Stimulated activated naive CD4-positive, alpha-beta T cell treated with Interleukin-2 at 50 U/mL for 16 hours (primary cell): ENCODE results near the gene ADGRG3.

Source experiments
- DNase-seq: peaks from one replicate; lab custom pipeline; 2025; lab: John Stamatoyannopoulos, UW

ADGRG3 gene

GRCh38 chr16:57681950-57682728 lies 14.0 kb downstream of the ADGRG3 start:
- DNase-seq, result no peak

DNA sequence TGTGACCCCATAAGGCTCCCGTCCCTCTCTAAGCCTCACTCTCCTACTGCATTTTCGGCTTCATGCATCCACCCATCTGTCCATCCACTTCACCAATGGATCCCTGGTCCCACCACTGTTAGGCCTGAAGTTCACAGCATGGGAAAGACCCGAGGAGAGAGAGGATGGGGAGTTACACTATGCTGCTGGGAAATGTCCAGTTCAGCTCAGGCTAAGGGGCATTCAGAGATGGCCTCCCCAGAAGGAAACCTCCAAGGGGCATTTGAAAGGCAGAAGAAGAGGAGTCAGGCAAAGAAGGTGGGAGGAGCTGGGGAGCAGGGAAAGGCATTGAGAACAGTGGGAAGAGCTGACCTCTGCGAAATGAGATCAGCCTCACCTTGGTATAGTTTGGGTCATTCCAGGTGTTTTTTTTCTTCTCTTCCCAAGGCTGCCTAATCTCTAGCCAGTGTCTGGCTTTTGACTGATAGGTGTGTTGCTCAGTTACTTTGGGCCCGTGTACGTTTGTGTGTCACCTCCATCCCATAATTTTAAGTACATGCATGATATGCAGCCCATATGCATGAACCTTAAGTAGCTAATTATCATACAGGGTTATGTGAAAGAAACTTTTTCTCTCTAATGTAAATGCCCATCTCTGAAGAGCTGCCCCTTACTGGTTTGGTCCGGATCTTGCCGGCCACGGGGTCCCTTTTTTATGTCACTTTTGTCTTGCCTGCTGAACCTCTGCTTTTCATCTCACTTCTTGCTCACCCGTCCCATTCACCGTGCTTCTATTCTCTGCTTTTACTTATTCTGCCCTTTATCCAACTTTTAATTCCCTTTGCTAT lies 14.9 kb downstream of the ADGRG3 start:
- no peak for DNase-seq

DNA sequence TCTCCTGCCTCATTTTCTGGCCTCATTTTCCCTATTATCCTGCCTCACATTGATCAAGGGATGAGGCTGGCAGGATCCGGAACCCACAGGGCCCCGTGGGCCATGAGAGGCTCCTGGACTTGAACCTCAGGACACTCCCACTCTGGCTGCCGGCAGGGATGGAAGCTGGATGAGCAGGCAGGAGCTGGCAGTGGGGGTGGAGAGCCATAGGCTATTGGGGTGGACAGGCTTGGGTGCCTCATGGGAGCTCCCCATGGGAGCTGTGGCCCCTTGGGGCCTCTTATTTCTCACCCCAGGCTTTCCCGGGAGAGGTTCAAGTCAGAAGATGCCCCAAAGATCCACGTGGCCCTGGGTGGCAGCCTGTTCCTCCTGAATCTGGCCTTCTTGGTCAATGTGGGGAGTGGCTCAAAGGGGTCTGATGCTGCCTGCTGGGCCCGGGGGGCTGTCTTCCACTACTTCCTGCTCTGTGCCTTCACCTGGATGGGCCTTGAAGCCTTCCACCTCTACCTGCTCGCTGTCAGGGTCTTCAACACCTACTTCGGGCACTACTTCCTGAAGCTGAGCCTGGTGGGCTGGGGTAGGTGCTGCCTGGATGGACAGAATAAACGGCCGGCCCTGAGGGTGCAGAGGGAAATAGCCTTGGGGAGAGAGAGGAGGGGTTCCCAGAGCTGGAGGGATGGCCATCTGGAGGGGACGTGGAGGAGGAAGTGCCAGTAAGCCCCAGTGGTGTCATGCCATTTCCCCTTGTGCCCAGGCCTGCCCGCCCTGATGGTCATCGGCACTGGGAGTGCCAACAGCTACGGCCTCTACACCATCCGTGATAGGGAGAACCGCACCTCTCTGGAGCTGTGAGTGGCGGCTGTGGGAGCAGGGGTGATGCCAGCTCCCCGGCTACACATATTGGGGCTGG lies 15.8 kb downstream of the ADGRG3 start:
- no peak for DNase-seq

GRCh38 chr16:57684626-57685358 lies 16.7 kb downstream of the ADGRG3 start:
- DNase-seq, result no peak

DNA sequence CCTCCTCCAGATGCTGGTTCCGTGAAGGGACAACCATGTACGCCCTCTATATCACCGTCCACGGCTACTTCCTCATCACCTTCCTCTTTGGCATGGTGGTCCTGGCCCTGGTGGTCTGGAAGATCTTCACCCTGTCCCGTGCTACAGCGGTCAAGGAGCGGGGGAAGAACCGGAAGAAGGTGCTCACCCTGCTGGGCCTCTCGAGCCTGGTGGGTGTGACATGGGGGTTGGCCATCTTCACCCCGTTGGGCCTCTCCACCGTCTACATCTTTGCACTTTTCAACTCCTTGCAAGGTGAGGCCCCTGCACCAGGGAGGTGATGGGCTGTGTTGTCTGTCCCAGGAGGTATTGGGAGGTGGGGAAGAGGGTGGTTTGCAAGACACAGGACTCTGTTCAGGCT lies 17.5 kb downstream of the ADGRG3 start:
- DNase-seq, result no peak

GRCh38 chr16:57686577-57686976 lies 18.5 kb downstream of the ADGRG3 start:
- no peak for DNase-seq

DNA sequence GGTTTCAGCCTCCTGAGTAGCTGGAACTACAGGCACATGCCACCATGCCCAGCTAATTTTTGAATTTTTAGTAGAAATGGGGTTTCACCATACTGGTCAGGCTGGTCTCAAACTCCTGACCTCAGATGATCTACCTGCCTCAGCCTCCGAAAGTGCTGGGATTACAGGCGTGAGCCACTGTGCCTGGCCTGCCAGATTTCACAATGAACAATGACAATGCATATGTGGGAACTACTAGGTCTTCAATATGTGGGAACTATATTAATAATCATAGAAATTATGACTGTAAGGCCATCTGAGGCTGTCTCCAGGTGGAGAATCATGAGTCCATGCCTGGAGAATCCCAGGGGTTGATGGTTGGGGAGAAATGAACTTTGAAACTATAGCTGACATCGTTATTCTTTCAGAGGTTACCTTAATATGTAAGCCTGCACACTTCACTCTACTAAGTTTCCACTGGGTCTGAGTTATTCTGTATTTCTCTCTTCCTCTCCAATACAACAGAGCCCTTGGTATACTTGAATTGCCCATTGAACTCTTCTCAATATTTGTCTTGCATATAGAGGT lies 19.3 kb downstream of the ADGRG3 start:
- DNase-seq, result no peak

- DNase-seq, result no peak
These were observed 20.4 kb downstream of the ADGRG3 start for GRCh38 chr16:57688487-57688986.

DNA sequence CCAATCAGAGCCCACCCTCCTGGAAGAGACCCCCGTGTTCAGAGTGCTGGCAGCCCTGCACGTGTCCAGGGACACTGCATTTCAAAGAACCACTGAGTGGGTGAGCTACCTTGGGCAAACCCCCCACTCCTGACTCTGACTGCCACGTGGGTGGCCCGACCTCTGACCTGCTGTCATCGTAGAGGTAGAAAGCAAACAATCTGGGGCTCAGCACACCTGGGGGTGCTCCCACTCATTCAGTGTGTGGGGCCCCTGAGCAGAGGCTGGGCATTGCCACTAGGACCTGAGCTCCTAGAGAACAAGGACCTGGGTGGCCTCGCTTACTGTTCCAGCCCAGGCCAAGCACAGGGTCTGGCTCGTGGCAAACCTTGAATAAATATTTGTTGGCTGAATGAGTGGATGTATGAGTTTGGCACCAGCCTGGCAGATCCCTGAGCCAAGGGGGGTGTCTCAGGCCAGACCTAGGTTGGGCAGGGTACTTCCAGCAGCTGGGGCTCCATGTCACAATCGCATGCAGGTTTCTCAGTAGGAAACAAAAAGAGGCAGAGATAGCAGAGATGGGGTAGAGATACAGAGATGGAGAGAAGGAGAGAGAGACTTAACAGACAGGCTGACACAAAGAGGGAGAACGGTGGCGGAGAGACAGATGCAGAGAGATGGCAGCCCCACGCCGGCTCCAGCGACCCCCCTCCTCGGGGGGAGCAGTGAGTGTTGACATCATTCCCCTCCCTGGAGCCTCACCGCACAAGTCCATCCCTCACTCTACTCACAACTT lies 21.1 kb downstream of the ADGRG3 start:
- DNase-seq, result no peak

- DNase-seq, result no peak
These were observed 21.9 kb downstream of the ADGRG3 start for GRCh38 chr16:57689762-57690558.

GRCh38 chr16:57690782-57691471 lies 22.8 kb downstream of the ADGRG3 start:
- DNase-seq, result no peak

DNA sequence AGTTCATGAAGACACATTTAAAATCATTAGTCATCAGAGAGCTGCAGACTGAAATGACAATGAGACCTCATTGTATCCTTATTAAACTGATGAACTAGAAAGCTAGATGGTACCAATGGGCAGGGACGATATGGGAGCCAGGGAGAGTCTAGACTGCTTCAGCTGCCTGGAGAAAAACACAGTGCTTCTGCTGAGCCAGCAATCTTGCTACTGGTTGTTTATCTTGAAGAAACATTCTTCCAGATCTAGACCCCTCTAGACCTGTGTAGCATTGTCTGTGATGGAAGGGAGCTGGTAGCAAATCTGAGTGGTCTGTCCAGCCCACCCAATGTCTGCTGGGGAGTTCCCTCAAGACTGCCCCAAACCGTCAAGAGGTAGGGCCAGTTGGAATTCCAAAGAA lies 24.5 kb downstream of the ADGRG3 start:
- DNase-seq, result no peak

- DNase-seq, result no peak
These were observed 25.4 kb downstream of the ADGRG3 start for GRCh38 chr16:57693550-57693949.

DNA sequence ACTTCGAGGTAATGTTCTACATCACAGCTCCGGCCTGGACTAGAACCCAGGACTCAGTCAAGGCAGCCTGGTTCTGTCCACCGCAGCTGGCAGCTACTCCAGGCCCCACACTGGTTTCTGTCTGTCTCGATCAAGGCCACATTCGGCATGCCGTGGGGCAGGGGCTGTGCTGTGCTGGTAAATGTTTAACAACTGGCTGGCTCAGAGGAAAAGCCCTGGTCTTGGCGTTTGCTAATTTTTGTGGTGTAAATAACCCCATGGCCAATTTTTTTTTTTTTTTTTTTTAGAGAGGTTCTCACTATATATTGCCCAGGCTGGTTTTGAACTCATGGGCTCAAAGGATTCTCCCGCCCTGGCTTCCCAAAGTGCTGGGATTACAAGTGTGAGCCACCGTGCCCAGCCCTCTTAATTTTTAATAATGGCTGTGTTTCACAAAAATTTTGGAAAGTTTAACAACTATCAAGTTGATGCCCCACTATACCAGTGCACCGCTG lies 26.2 kb downstream of the ADGRG3 start:
- DNase-seq, result no peak

DNA sequence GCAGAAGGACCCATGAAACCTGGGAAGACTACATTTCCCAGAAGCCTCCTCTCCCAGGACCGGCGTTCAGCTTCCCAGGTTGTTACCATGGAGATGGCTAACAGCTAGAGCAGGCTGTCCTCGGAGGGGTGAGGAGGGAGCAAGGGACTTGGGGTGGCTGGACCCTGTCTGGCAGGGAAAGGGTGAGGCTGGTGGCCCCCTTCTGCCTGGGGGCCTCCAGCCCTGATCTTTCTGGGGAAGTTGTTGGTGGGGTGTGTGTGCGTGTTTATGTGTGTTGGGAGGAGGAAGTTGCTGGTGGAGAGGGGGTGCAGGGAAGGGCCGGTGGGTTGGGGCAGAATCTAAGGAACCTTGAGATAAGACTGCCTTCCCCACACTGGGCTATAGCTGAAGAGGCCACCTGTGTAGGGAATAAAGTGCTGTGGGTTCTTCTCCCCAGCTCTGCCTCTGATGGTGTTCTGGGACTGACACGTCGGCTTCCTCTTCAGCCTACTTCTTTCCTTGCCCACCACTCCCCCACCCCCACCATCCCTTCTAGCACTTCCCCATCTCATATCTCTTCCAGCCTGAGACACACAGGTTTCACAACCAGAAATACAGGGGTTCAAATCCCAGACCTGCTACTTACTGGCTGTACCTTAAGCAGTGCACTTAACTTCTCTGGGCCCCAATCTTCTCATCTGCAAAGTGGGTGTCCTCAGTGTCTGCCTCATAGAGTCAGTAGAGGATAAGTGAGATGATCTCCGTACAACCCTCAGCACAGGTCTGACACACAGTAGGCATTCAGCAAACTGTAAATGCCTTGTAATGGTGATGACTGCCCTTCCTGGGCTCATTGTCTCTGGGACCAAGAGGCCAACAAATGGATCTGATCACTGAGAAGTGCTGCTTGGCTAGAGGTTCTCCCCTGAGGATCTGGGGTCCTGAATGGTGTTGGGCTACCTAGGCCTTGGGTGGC lies 26.9 kb downstream of the ADGRG3 start, which contains the start of gene DRC7:
DRC7 (plus strand) TSS at position 82 of the 955 bp plus-strand sequence. CDS start 3,144 bp downstream, outside the sequence.
- no peak for DNase-seq

DNA sequence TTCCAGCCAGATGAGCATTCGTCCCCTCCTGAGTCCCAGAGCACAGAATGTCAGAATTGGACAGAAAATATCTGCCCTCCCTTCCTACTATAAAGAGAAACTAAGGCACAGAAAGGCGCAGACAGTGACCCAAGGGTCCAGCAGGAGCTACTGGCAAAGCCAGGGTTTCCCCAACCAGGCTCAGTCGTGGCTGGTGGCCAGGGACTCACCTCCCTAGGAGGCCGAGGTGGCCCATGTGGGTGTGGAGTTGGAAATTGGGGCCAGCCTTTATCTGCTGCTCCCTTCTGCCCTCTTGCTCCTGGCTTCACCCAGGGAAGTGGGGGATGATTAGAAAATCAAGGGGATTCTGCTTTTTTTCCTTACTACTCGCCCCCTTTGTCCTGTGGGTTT lies 27.6 kb downstream of the ADGRG3 start:
- DNase-seq, result no peak

- no peak for DNase-seq
These were observed 28.1 kb downstream of the ADGRG3 start for GRCh38 chr16:57696240-57696639.
